Measurements from ENCODE around the gene EMSY. TPM values are rescaled to one million over a fixed set of nuclear protein-coding genes. Genes with fewer than 3 reads are reported as not detected.
A peak's percentile ranks its signal among the peaks of the same experiment; 100 is the strongest.

Gene EMSY
- total and polyA plus RNA-seq, 7 donors: 7.4 to 51.8 (median 20.8) TPM

DNA sequence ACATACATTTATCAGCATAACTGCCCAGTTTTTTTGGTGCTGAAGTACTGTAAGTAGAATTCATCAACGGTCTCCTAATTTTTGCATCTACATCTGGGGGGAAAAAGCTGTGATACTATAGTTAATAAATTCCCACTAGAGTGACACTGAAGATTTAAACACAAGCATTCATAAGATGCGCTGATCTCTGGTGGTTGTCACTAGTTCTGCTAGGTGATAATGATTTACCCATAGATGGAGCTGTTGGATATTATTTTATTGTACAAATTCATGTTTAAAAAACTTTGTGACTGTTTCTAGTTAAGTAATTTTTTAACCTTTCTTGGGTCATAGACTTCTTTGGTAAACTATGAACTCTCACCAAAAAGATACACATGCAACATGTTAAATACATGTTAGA, 106.6 kb downstream of the EMSY start:
- no peak for TF ChIP-seq POLR2AphosphoS5 (IDR thresholded peaks at IDR 0.05)
- TF ChIP-seq, protein P1, sequence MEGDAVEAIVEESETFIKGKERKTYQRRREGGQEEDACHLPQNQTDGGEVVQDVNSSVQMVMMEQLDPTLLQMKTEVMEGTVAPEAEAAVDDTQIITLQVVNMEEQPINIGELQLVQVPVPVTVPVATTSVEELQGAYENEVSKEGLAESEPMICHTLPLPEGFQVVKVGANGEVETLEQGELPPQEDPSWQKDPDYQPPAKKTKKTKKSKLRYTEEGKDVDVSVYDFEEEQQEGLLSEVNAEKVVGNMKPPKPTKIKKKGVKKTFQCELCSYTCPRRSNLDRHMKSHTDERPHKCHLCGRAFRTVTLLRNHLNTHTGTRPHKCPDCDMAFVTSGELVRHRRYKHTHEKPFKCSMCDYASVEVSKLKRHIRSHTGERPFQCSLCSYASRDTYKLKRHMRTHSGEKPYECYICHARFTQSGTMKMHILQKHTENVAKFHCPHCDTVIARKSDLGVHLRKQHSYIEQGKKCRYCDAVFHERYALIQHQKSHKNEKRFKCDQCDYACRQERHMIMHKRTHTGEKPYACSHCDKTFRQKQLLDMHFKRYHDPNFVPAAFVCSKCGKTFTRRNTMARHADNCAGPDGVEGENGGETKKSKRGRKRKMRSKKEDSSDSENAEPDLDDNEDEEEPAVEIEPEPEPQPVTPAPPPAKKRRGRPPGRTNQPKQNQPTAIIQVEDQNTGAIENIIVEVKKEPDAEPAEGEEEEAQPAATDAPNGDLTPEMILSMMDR (IDR thresholded peaks at IDR 0.05): no peak
- TF ChIP-seq EP300 (IDR thresholded peaks at IDR 0.05): no peak
- intact Hi-C loops (cut with DNase I): loop anchor here (1.0 kb wide), 1 partner anchor 129 kb away; no protein-coding TSS in a partner anchor
- no peaks in the 10 kb centered on the region for H3K9me3 ChIP-seq
- H3K36me3 ChIP-seq: peaks cover 0 to 29% (median 3%) of the 10 kb centered on the region in 4 donors
- no peaks in the 10 kb centered on the region for H3K27me3 ChIP-seq
- WGBS, 2 donors: 68 to 77% methylated on average over 2 of the region's 2 CpGs
- no peak for DNase-seq
- H3K4me1 ChIP-seq: peaks cover 0 to 7% (median 0%) of the 10 kb centered on the region in 4 donors
- no peak overlapping the region for H3K27ac ChIP-seq
- H3K4me3 ChIP-seq: no peak overlapping the region

GRCh38 chr11:76552987-76553386, 108.2 kb downstream of the EMSY start:
- no peak for DNase-seq
- intact Hi-C loops (cut with DNase I): no loop called here
- whole genome bisulfite sequencing, 2 donors: 84 to 95% methylated on average over 2 of the region's 2 CpGs
- Histone ChIP-seq H3K9me3 (no peaks in the 10 kb centered on the region), H3K4me1 (peaks cover 0 to 7% (median 0%) of the 10 kb centered on the region in 4 donors), H3K27me3 (no peaks in the 10 kb centered on the region), H3K4me3 (no peak overlapping the region), H3K36me3 (peaks cover 0 to 13% (median 0%) of the 10 kb centered on the region in 4 donors), H3K27ac (no peak overlapping the region)
- TF ChIP-seq POLR2A (IDR thresholded peaks at IDR 0.05) (no peak), POLR2AphosphoS5 (IDR thresholded peaks at IDR 0.05) (no peak), EP300 (IDR thresholded peaks at IDR 0.05) (no peak)
- TF ChIP-seq, protein P1 (IDR thresholded peaks at IDR 0.05): no peak

GRCh38 chr11:76553554-76554476, 109.0 kb downstream of the EMSY start:
- H3K9me3 ChIP-seq: no peaks in the 10 kb centered on the region
- intact Hi-C loops (cut with DNase I): no loop called here
- peaks cover 0 to 7% (median 0%) of the 10 kb centered on the region in 4 donors for H3K4me1 ChIP-seq
- peaks cover 0 to 11% (median 0%) of the 10 kb centered on the region in 4 donors for H3K36me3 ChIP-seq
- TF ChIP-seq POLR2AphosphoS5 (IDR thresholded peaks at IDR 0.05): peak in 1 of 4 donors; percentile 10
- no peak for TF ChIP-seq POLR2A (IDR thresholded peaks at IDR 0.05)
- H3K27me3 ChIP-seq: no peaks in the 10 kb centered on the region
- WGBS, 2 donors: 12 to 45% methylated on average over 8 of the region's 8 CpGs
- H3K4me3 ChIP-seq: no peak overlapping the region
- no peak for DNase-seq
- H3K27ac ChIP-seq: no peak overlapping the region

DNA sequence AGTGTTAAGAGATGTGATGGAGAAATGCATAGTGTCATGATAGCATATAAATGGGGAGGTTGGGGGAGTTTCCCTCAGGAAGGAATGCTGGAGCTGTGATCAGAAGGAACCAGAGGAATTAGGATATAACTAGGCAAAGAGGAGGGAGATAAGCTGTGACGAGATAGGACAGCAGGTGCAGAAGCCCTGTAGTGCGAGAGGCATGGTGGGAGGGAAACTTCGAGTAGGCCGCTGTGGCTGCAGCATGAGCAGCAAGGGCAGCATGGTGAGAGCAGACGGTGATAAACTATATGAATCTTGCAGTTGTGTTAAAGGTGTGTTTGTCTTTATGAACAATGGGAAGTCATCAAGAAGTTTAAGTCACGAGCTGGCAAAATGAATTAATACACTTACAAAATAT, 109.9 kb downstream of the EMSY start:
- 38 to 79% methylated on average over 6 of the region's 6 CpGs for WGBS, 2 donors

DNA sequence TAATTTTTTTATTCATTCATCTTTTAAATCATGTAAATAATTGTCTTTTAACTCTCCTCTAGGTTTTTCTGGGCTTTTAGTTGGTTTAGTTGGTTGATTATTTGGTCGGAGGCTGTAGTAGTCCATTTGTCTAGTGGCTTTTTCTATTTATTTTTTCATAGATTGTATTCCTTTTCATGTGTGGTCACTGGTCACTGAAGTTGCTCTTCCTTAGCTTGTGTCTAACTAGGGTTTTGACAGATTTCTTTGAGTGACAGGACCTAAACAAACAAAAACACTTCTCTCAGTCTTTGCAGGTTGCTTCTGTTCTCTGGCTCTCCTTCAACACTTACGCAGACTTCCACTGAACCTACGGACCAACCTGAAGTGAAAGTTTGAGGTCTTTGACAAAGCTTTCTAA, 112.6 kb downstream of the EMSY start:
- Histone ChIP-seq H3K4me1 (peaks cover 0 to 7% (median 0%) of the 10 kb centered on the region in 4 donors), H3K9me3 (no peaks in the 10 kb centered on the region), H3K36me3 (no peaks in the 10 kb centered on the region), H3K27me3 (no peaks in the 10 kb centered on the region), H3K27ac (no peak overlapping the region), H3K4me3 (no peak overlapping the region)
- intact Hi-C loops (cut with DNase I): no loop called here
- no peak for TF ChIP-seq POLR2AphosphoS5 (IDR thresholded peaks at IDR 0.05)
- TF ChIP-seq, protein P1 (IDR thresholded peaks at IDR 0.05): no peak
- TF ChIP-seq POLR2A (IDR thresholded peaks at IDR 0.05): no peak
- no peak for TF ChIP-seq EP300 (IDR thresholded peaks at IDR 0.05)
- DNase-seq: no peak
- WGBS, 2 donors: 94 to 98% methylated on average over 3 of the region's 3 CpGs

More for the DNA sequence above, 109.9 kb downstream of the EMSY start:
- Histone ChIP-seq H3K4me1 (peaks cover 0 to 7% (median 0%) of the 10 kb centered on the region in 4 donors), H3K4me3 (no peak overlapping the region), H3K27me3 (no peaks in the 10 kb centered on the region), H3K9me3 (no peaks in the 10 kb centered on the region), H3K36me3 (peaks cover 0 to 11% (median 0%) of the 10 kb centered on the region in 4 donors), H3K27ac (no peak overlapping the region)
- no peak for DNase-seq
- intact Hi-C loops (cut with DNase I): no loop called here
- TF ChIP-seq POLR2AphosphoS5 (IDR thresholded peaks at IDR 0.05) (no peak), EP300 (IDR thresholded peaks at IDR 0.05) (no peak), POLR2A (IDR thresholded peaks at IDR 0.05) (no peak)
- TF ChIP-seq, protein P1 (IDR thresholded peaks at IDR 0.05): no peak

Data from sigmoid colon (tissue), 7 donors.